ENCODE data around the gene ATP5F1A.

DNA sequence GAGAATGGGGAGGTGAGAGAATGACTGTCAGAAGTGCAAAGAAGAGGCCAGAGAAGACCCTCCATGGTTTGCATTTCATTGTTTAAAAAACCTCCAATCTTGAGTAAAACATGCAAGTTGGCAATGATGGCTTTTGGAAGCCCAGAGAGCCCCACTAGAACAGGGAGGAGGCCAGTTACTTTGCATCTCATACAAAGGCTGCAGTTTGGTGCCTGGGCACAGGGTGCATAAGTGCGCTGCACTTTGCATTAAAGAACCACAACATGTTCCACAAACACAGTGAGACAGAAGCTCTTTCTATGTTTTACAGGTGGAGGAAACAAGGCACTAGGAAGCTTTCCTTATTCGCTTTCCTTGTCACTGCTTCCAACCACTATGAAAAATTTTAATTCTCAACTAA, 51.4 kb downstream of the ATP5F1A start:
- TF ChIP-seq, protein P1, sequence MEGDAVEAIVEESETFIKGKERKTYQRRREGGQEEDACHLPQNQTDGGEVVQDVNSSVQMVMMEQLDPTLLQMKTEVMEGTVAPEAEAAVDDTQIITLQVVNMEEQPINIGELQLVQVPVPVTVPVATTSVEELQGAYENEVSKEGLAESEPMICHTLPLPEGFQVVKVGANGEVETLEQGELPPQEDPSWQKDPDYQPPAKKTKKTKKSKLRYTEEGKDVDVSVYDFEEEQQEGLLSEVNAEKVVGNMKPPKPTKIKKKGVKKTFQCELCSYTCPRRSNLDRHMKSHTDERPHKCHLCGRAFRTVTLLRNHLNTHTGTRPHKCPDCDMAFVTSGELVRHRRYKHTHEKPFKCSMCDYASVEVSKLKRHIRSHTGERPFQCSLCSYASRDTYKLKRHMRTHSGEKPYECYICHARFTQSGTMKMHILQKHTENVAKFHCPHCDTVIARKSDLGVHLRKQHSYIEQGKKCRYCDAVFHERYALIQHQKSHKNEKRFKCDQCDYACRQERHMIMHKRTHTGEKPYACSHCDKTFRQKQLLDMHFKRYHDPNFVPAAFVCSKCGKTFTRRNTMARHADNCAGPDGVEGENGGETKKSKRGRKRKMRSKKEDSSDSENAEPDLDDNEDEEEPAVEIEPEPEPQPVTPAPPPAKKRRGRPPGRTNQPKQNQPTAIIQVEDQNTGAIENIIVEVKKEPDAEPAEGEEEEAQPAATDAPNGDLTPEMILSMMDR (optimal IDR thresholded peaks at IDR 0.05 in 1 of 3, IDR thresholded peaks at IDR 0.05 in 1 of 3, conservative IDR thresholded peaks at IDR 0.05 in 1 of 3; ENCODE audit: extremely low read depth in 1 of 3, insufficient read depth in 2 of 3, low read length in 3 of 3), result no peak
- no peak for TF ChIP-seq EZH2 (IDR thresholded peaks at IDR 0.05; ENCODE audit: low read length)
